ENCODE measurements around the gene IER3.

DNA sequence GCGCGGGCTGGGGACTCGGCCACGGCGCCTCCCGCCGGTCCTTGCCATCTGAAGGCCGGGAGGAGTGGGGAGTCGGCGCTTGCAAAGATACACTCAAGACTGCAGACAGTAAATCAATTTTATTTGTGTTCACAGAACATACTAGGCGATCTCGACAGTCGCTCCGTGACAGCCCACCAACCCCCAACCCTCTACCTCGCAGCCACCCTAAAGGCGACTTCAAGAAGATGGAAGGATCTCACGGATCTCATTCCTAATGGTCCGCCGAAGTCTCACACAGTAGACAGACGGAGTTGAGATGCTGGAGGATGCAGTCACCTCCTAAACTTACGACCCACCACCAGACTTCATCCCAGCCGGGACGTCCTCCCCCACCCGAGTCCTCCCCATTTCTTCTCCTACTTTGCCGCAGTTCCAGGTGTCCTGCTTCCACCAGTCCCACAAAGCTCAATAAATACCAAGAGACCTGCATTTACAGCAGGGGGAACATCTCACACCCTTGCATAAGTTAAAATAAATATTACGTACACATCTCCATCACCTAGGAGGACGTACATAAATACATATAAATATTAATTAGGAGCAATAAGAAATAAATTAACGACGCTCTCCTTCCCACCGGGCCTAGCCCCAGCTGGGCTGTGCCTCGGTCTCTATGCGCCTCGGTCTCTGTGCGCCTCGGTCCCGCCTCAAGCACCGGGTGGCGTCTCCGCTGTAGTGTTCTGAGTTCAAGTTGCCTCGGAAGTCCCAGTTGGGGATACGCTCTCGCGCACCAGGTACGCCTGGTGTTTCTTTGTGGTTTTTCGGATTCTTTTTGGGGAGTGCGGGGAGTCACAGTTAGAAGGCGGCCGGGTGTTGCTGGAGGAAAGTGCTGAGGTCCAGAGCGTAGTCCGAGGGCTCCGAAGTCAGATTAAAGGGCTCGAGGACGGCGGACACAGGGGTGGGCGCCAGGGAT is 971 bp downstream of the IER3 start:
- TF ChIP-seq, protein P1, sequence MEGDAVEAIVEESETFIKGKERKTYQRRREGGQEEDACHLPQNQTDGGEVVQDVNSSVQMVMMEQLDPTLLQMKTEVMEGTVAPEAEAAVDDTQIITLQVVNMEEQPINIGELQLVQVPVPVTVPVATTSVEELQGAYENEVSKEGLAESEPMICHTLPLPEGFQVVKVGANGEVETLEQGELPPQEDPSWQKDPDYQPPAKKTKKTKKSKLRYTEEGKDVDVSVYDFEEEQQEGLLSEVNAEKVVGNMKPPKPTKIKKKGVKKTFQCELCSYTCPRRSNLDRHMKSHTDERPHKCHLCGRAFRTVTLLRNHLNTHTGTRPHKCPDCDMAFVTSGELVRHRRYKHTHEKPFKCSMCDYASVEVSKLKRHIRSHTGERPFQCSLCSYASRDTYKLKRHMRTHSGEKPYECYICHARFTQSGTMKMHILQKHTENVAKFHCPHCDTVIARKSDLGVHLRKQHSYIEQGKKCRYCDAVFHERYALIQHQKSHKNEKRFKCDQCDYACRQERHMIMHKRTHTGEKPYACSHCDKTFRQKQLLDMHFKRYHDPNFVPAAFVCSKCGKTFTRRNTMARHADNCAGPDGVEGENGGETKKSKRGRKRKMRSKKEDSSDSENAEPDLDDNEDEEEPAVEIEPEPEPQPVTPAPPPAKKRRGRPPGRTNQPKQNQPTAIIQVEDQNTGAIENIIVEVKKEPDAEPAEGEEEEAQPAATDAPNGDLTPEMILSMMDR (tag by site-specific recombination; IDR thresholded peaks at IDR 0.05): no peak
- TF ChIP-seq ZNF48 (tag by site-specific recombination; IDR thresholded peaks at IDR 0.05): no peak
